IMR-90 (cell line): ENCODE data around the gene DLX2. TPM values are rescaled to one million over a fixed set of nuclear protein-coding genes. Genes with fewer than 3 reads are reported as not detected.

ENCODE experiments used
- ATAC-seq: fragments of 200-7000 bp; cut with Tn5 transposase; 2 replicates; pipeline ENCODE4 v1.9.1; 2020; ENCODE audit warnings: low read depth, mild to moderate bottlenecking, moderate library complexity
- BruUV-seq: library from RNA; stranded (reverse); fragments of 400-500 nt; replicated peaks from 2 replicates; lab custom pipeline; 2021; lab: Mats Ljungman, UMichigan
- CTCF ChIA-PET: fragments of 300-600 bp; formaldehyde crosslinking; extraction: SDS; loops from one replicate; lab custom pipeline; 2021; ENCODE audit warnings: antibody characterized with exemption; lab: Yijun Ruan, JAX
- POLR2A ChIA-PET: fragments of 300-600 bp; sonication (Branson Sonifier 250); formaldehyde crosslinking; loops from one replicate; lab custom pipeline; 2022; ENCODE audit warnings: antibody characterized with exemption; ENCODE audit not compliant: unreplicated experiment; lab: Charles Lee
- DNase-seq: peaks from one replicate; pipeline ENCODE4 v3.0.0; 2013
- H2AFZ ChIP-seq: replicated peaks from 2 replicates; pipeline ENCODE3; 2013; ENCODE audit warnings: low read length, mild to moderate bottlenecking; ENCODE audit not compliant: poor library complexity
- H2AK5ac ChIP-seq: 2 replicates; pipeline ENCODE4 v1.6.1; 2013; ENCODE audit warnings: low read depth, low read length, inconsistent platforms
- H2AK9ac ChIP-seq: replicated peaks from 2 replicates; pipeline ENCODE3; 2013; ENCODE audit warnings: mild to moderate bottlenecking, low read depth, low read length, moderate library complexity; ENCODE audit not compliant: poor library complexity
- H2BK120ac ChIP-seq: 2 replicates; pipeline ENCODE4 v1.6.1; 2013; ENCODE audit warnings: low read depth, low read length, inconsistent platforms
- H2BK15ac ChIP-seq: 3 replicates; pipeline ENCODE4 v1.6.1; 2013; ENCODE audit warnings: low read depth, low read length, inconsistent platforms
- H2BK20ac ChIP-seq: 2 replicates; pipeline ENCODE4 v1.6.1; 2013; ENCODE audit warnings: low read depth, mild to moderate bottlenecking, inconsistent platforms, low read length, moderate library complexity
- H2BK5ac ChIP-seq: 2 replicates; pipeline ENCODE4 v1.6.1; 2013; ENCODE audit warnings: mild to moderate bottlenecking, low read depth, low read length, inconsistent platforms; ENCODE audit not compliant: poor library complexity, severe bottlenecking
- H3K14ac ChIP-seq: replicated peaks from 2 replicates; pipeline ENCODE4 v1.6.1; 2013; ENCODE audit warnings: low read depth, low read length, inconsistent platforms
- H3K18ac ChIP-seq: 2 replicates; pipeline ENCODE4 v1.6.1; 2013; ENCODE audit warnings: low read depth, low read length, control low read depth
- H3K23ac ChIP-seq: 2 replicates; pipeline ENCODE4 v1.6.1; 2013; ENCODE audit warnings: low read depth, low read length, inconsistent platforms
- H3K27ac ChIP-seq: 2 replicates; pipeline ENCODE4 v1.5.1; 2013; ENCODE audit warnings: mild to moderate bottlenecking, control low read depth, low read length; ENCODE audit not compliant: insufficient read depth
- H3K27me3 ChIP-seq: 2 replicates; pipeline ENCODE4 v1.6.1; 2013; ENCODE audit warnings: low read length; ENCODE audit not compliant: control insufficient read depth, insufficient read depth
- H3K36me3 ChIP-seq: 2 replicates; pipeline ENCODE4 v1.6.1; 2013; ENCODE audit warnings: low read length, mixed read lengths; ENCODE audit not compliant: control insufficient read depth, insufficient read depth
- H3K4ac ChIP-seq: 2 replicates; pipeline ENCODE4 v1.6.1; 2013; ENCODE audit warnings: low read depth, low read length, inconsistent platforms
- H3K4me1 ChIP-seq: 2 replicates; pipeline ENCODE4 v1.6.1; 2013; ENCODE audit warnings: low read length, mixed read lengths; ENCODE audit not compliant: control insufficient read depth, insufficient read depth
- H3K4me2 ChIP-seq: 2 replicates; pipeline ENCODE4 v1.6.1; 2013; ENCODE audit warnings: low read depth, mild to moderate bottlenecking, control low read depth, low read length, moderate library complexity
- H3K4me3 ChIP-seq: 2 replicates; pipeline ENCODE4 v1.5.1; 2013; ENCODE audit warnings: low read depth, mild to moderate bottlenecking, control low read depth, low read length, moderate library complexity; ENCODE audit not compliant: insufficient read depth
- H3K56ac ChIP-seq: 2 replicates; pipeline ENCODE4 v1.6.1; 2013; ENCODE audit warnings: low read length, inconsistent platforms; ENCODE audit not compliant: insufficient read depth; ENCODE audit errors: extremely low read depth
- H3K79me1 ChIP-seq, 2 experiments: 2 replicates each; pipeline ENCODE4 v1.6.1; 2013; ENCODE audit warnings: low read length in 2 of 2, inconsistent platforms in 1 of 2, low read depth in 1 of 2
- H3K9ac ChIP-seq: 2 replicates; pipeline ENCODE4 v1.6.1; 2013; ENCODE audit warnings: low read depth, low read length, control low read depth
- H3K9me1 ChIP-seq: 2 replicates; pipeline ENCODE4 v1.6.1; 2013; ENCODE audit warnings: low read length, inconsistent platforms; ENCODE audit not compliant: insufficient read depth
- H3K9me3 ChIP-seq: 2 replicates; pipeline ENCODE4 v1.6.1; 2013; ENCODE audit warnings: low read length; ENCODE audit not compliant: control insufficient read depth, insufficient read depth
- H4K20me1 ChIP-seq: 2 replicates; pipeline ENCODE4 v1.6.1; 2013; ENCODE audit warnings: low read length, inconsistent platforms; ENCODE audit not compliant: insufficient read depth
- H4K5ac ChIP-seq: 2 replicates; pipeline ENCODE4 v1.6.1; 2013; ENCODE audit warnings: mild to moderate bottlenecking, low read depth, low read length, control low read depth
- H4K8ac ChIP-seq, 2 experiments: 2 replicates each; pipeline ENCODE4 v1.6.1; 2013; ENCODE audit warnings: low read depth in 2 of 2, low read length in 2 of 2, control low read depth in 1 of 2, inconsistent platforms in 1 of 2
- H4K91ac ChIP-seq: 2 replicates; pipeline ENCODE4 v1.6.1; 2013; ENCODE audit warnings: low read depth, low read length, inconsistent platforms; ENCODE audit not compliant: insufficient read depth
- CEBPB ChIP-seq: IDR thresholded peaks from 2 replicates; pipeline ENCODE4 v1.6.1; 2012; ENCODE audit warnings: low read depth, low read length, improper control_type of control experiment
- CHD1 ChIP-seq: IDR thresholded peaks from 2 replicates; pipeline ENCODE4 v1.6.1; 2012; ENCODE audit warnings: low read depth, low read length, improper control_type of control experiment
- FOS ChIP-seq: fragments of 150-350 bp; IDR thresholded peaks from 2 replicates; pipeline ENCODE4 v1.6.1; 2016; ENCODE audit warnings: low read depth, low read length
- MAFK ChIP-seq: IDR thresholded peaks from 2 replicates; pipeline ENCODE4 v1.6.1; 2012; ENCODE audit warnings: low read depth, low read length, improper control_type of control experiment
- MAZ ChIP-seq: IDR thresholded peaks from 2 replicates; pipeline ENCODE4 v1.6.1; 2012; ENCODE audit warnings: low read depth, mild to moderate bottlenecking, low read length, improper control_type of control experiment, moderate library complexity, borderline replicate concordance
- MXI1 ChIP-seq: IDR thresholded peaks from 2 replicates; pipeline ENCODE4 v1.6.1; 2012; ENCODE audit warnings: low read depth, mild to moderate bottlenecking, low read length, moderate library complexity, borderline replicate concordance
- NFE2L2 ChIP-seq: fragments of 150-350 bp; IDR thresholded peaks from 2 replicates; pipeline ENCODE4 v1.6.1; 2016; ENCODE audit warnings: low read depth, mild to moderate bottlenecking, low read length
- POLR2A ChIP-seq: IDR thresholded peaks from 2 replicates; pipeline ENCODE4 v1.6.1; 2012; ENCODE audit warnings: mild to moderate bottlenecking, low read depth, low read length
- RAD21 ChIP-seq: IDR thresholded peaks from 2 replicates; pipeline ENCODE4 v1.6.1; 2012; ENCODE audit warnings: low read length, improper control_type of control experiment
- WGBS, 2 experiments: methylation state at CpG; one replicate each; pipeline versions ENCODE4 v1.1.5 to v1.1.7; 2013; ENCODE audit warnings: missing lambda C conversion rate in 2 of 2; ENCODE audit not compliant: insufficient read length in 1 of 2; ENCODE audit errors: extremely low coverage in 2 of 2; 5-methylcytosine and 5-hydroxymethylcytosine counted together
- dilution Hi-C: fragments of 300-500 bp; cut with HindIII; formaldehyde crosslinking; loops from one replicate; pipeline ENCODE4 v1.14.3; 2018; ENCODE audit warnings: low sequenced_read_pairs; ENCODE audit not compliant: unreplicated experiment
- in situ Hi-C: fragments of 300-500 bp; cut with MboI; formaldehyde crosslinking; loops from 3 replicates; pipeline ENCODE4 v1.14.3; 2019; ENCODE audit warnings: low sequenced_read_pairs, inconsistent platforms, mixed read lengths
- intact Hi-C: fragments of 100-400 bp; cut with micrococcal nuclease; formaldehyde crosslinking; loops from 2 replicates; pipeline ENCODE4 v1.10.0; 2022
- polyA plus RNA-seq, 3 experiments: library from polyadenylated mRNA; depleted of rRNA; stranded (reverse); fragments of >200 nt; gene quantifications; 2 replicates each; pipeline ENCODE4 v1.2.3, GENCODE V29; 2012; ENCODE audit warnings: low replicate concordance in 1 of 3
- total RNA-seq: library from RNA; depleted of rRNA; stranded (reverse); fragments of >200 nt; gene quantifications from 2 replicates; pipeline ENCODE4 v1.2.3, GENCODE V29; 2012
- TF ChIP-seq, protein P1 (sequence below): conservative IDR thresholded peaks from 2 replicates; pipeline ENCODE4 v1.5.1; 2012; ENCODE audit warnings: mild to moderate bottlenecking, low read depth, low read length, improper control_type of control experiment
- TF ChIP-seq, protein P2 (sequence below): fragments of 150-350 bp; IDR thresholded peaks from 2 replicates; pipeline ENCODE4 v1.6.1; 2016; ENCODE audit warnings: low read depth, mild to moderate bottlenecking, low read length, moderate library complexity, borderline replicate concordance

The DLX2 gene
- total and polyA plus RNA-seq, 2 of the 4 experiments (the other 2 are of a cell fraction), result 0.38 TPM; not detected in 1

DNA sequence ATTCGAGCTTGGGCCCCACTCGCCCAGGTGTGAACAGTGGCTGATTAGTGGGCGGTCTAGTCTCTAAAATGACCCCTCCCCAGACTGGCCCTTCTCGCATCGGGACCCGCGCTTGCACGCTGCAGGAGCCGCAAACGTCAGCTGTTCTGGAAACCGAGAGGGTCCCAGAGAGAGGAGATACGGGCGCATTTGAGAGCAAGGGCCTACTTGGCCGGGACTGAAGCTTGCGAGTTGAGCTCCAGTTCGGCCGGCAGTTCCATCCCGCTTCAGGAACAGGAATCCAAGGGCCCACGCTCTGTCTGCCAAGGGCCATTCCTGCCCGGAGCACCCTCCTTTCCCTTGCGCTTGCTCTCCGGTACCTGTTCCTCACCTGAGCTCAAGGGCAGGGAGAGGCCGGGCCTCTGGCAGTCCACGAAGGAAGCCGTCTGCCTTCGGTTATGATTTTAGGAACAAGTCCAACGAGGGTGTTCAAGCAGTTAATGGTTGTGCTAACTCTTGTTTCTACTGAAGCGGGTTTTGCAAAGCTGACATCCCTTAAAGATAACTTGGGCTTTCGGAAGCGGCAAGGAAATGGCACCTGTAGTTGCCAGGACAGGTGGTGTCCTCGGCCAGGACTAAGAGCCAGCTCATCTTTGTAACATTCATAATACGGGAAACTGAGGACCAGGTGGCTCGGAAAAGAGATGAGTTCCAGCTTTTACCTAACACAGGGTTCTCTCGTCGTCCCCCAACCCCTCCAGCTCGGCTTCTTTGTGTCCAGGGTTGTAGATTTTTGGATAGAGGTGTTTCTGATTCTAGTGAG, 21.3 kb downstream of the DLX2 start (continued):
- no peak for TF ChIP-seq RAD21

- H3K9me3 ChIP-seq, result peaks cover 12% of the 10 kb centered on the region
- 54% methylated on average over 11 of the region's 25 CpGs; no CpG with 5 or more reads in 1 of the 2 experiments for WGBS, 2 experiments
- H3K14ac ChIP-seq, result no peak overlapping the region
- TF ChIP-seq, protein P1, sequence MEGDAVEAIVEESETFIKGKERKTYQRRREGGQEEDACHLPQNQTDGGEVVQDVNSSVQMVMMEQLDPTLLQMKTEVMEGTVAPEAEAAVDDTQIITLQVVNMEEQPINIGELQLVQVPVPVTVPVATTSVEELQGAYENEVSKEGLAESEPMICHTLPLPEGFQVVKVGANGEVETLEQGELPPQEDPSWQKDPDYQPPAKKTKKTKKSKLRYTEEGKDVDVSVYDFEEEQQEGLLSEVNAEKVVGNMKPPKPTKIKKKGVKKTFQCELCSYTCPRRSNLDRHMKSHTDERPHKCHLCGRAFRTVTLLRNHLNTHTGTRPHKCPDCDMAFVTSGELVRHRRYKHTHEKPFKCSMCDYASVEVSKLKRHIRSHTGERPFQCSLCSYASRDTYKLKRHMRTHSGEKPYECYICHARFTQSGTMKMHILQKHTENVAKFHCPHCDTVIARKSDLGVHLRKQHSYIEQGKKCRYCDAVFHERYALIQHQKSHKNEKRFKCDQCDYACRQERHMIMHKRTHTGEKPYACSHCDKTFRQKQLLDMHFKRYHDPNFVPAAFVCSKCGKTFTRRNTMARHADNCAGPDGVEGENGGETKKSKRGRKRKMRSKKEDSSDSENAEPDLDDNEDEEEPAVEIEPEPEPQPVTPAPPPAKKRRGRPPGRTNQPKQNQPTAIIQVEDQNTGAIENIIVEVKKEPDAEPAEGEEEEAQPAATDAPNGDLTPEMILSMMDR, result no peak
- TF ChIP-seq MXI1, result no peak
- TF ChIP-seq MAZ, result no peak
- no peak for TF ChIP-seq CHD1
- TF ChIP-seq RAD21, result no peak
- no peak for TF ChIP-seq CEBPB
- no peak for TF ChIP-seq POLR2A
- TF ChIP-seq, protein P2, sequence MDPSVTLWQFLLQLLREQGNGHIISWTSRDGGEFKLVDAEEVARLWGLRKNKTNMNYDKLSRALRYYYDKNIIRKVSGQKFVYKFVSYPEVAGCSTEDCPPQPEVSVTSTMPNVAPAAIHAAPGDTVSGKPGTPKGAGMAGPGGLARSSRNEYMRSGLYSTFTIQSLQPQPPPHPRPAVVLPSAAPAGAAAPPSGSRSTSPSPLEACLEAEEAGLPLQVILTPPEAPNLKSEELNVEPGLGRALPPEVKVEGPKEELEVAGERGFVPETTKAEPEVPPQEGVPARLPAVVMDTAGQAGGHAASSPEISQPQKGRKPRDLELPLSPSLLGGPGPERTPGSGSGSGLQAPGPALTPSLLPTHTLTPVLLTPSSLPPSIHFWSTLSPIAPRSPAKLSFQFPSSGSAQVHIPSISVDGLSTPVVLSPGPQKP, result no peak
- no peak for TF ChIP-seq FOS
- TF ChIP-seq MAFK, result no peak
- no peak for TF ChIP-seq NFE2L2
- intact Hi-C loops (loop anchor here (5.0 kb wide), 1 partner anchor 43 kb away; no protein-coding TSS in a partner anchor), in situ Hi-C loops (no loop called here), dilution Hi-C loops (no loop called here)
- no peaks in the 10 kb centered on the region; the same call in 1 of the 2 replicates for H3K4me1 ChIP-seq
- no peak overlapping the region for H2AK5ac ChIP-seq
- no TSS peak for BruUV-seq
- H3K23ac ChIP-seq, result no peak overlapping the region
- H3K27ac ChIP-seq, result no peak overlapping the region
- H2AFZ ChIP-seq, result no peak overlapping the region
- CTCF ChIA-PET, result no interaction called here
- no peak overlapping the region for H4K91ac ChIP-seq
- no peak overlapping the region for H2BK5ac ChIP-seq
- ATAC-seq (no peak), DNase-seq (no peak)
- H2AK9ac ChIP-seq, result no peak overlapping the region
- POLR2A ChIA-PET, result no interaction called here
- H3K4me3 ChIP-seq, result no peak overlapping the region
- no peak overlapping the region for H2BK15ac ChIP-seq
- H2BK20ac ChIP-seq, result no peak overlapping the region
- no peaks in the 10 kb centered on the region for H4K20me1 ChIP-seq
- no peaks in the 10 kb centered on the region for H3K36me3 ChIP-seq
- H4K5ac ChIP-seq, result no peak overlapping the region
- no peak overlapping the region for H3K9ac ChIP-seq
- no peak overlapping the region for H3K56ac ChIP-seq
- H3K4me2 ChIP-seq, result no peak overlapping the region
- H3K4ac ChIP-seq, result no peak overlapping the region
- no peak overlapping the region for H4K8ac ChIP-seq
- no peak overlapping the region for H2BK120ac ChIP-seq
- H3K27me3 ChIP-seq, result peaks cover 46% of the 10 kb centered on the region
- no peaks in the 10 kb centered on the region for H3K9me1 ChIP-seq
- H3K79me1 ChIP-seq, result no peaks in the 10 kb centered on the region
- no peak overlapping the region for H3K18ac ChIP-seq
Observed at GRCh38 chr2:172080641-172081220, 22.0 kb downstream of the DLX2 start.
